ENCODE measurements around the gene RSPH1. TPM values are rescaled to one million over a fixed set of nuclear protein-coding genes. Genes with fewer than 3 reads are reported as not detected.

Gene RSPH1
- total RNA-seq, 4 donors from 2014 or later = 0.99 to 1.9 (median 1.9) TPM; not detected in 1

DNA sequence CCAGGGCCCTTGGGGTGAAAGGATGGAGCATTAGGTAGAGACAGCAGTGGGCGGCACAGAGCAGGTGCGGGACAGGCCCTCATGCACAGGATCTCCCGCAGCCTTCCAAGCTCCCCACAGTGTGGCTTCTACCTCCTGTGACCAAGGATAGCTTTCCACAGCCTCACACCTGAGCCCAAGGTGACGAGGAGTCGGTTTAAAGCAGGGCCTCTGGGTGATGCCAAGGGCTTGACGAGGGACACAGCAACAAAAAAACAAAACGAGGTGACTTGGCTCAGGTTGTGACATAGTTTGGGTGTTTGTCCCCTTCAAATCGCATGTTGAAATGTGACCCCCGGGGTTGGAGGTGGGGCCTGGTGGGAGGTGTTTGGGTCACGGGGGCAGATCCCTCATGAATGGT, 15.3 kb downstream of the RSPH1 start:
- no peak for ATAC-seq
- Histone ChIP-seq H3K36me3 (no peaks in the 10 kb centered on the region), H3K4me3 (no peak overlapping the region), H3K9me3 (no peaks in the 10 kb centered on the region), H3K27me3 (peaks cover 10% of the 10 kb centered on the region), H3K27ac (no peak overlapping the region), H3K4me1 (peaks cover 0 to 5% (median 0%) of the 10 kb centered on the region in 3 donors)
- WGBS, 2 donors (ENCODE audit: low coverage in 1 of 2) = 70 to 91% methylated on average over 2 to 10 of the region's 10 CpGs
- no peak for TF ChIP-seq EP300 (IDR thresholded peaks at IDR 0.05)

DNA sequence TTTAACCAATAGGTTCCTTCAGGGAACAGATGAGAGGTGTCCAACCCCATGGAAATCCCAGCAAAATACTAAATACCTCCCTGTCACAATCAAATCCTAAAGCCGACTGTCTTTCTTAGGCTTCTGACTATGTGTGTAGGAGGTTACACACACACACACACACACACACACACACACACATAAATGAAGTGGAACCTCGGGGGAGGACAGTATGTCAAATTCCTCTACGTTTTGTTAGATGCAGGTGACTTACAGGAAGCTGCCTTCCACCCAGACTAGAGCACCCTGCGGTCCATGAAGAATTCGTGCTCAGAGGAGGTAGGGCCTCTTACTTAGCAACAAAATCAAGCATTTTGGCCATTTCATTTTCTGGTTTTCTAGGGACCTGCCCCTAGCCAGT, 16.4 kb downstream of the RSPH1 start:
- TF ChIP-seq POLR2AphosphoS5 (IDR thresholded peaks at IDR 0.05) (no peak), EP300 (IDR thresholded peaks at IDR 0.05) (no peak), POLR2A (IDR thresholded peaks at IDR 0.05) (no peak)
- TF ChIP-seq, protein P1, sequence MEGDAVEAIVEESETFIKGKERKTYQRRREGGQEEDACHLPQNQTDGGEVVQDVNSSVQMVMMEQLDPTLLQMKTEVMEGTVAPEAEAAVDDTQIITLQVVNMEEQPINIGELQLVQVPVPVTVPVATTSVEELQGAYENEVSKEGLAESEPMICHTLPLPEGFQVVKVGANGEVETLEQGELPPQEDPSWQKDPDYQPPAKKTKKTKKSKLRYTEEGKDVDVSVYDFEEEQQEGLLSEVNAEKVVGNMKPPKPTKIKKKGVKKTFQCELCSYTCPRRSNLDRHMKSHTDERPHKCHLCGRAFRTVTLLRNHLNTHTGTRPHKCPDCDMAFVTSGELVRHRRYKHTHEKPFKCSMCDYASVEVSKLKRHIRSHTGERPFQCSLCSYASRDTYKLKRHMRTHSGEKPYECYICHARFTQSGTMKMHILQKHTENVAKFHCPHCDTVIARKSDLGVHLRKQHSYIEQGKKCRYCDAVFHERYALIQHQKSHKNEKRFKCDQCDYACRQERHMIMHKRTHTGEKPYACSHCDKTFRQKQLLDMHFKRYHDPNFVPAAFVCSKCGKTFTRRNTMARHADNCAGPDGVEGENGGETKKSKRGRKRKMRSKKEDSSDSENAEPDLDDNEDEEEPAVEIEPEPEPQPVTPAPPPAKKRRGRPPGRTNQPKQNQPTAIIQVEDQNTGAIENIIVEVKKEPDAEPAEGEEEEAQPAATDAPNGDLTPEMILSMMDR (IDR thresholded peaks at IDR 0.05) = no peak
- Histone ChIP-seq H3K27me3 (peaks cover 12% of the 10 kb centered on the region), H3K4me3 (no peak overlapping the region), H3K36me3 (no peaks in the 10 kb centered on the region), H3K9me3 (no peaks in the 10 kb centered on the region), H3K27ac (no peak overlapping the region), H3K4me1 (no peaks in the 10 kb centered on the region)
- no peak for ATAC-seq
- WGBS, 2 donors (ENCODE audit: low coverage in 1 of 2) = 77% methylated on average over 3 of the region's 5 CpGs; no CpG with 5 or more reads in 1 of the 2 donors

DNA sequence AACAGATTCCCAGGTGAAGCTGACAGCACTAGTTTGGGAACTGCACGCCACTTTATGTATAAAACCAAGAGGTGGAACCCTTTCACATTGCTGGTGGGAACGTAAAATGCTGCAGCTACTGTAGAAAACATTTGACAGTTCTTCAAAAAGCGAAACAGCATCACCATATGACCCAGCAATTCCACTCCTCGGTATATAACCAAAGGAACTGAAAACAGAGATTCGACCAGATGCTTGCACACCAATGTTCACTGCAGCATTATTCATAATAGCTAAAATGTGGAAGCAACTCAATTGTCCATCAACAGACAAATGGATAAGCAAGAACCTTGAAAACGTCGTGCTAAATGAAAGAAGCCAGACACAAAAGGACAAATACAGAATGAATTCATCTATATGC, 17.5 kb downstream of the RSPH1 start:
- ATAC-seq = no peak
- no peaks in the 10 kb centered on the region for H3K9me3 ChIP-seq
- H3K27me3 ChIP-seq = peaks cover 23% of the 10 kb centered on the region
- no peak overlapping the region for H3K4me3 ChIP-seq
- no peaks in the 10 kb centered on the region for H3K4me1 ChIP-seq
- no peak overlapping the region for H3K27ac ChIP-seq
- 55 to 58% methylated on average over 2 to 7 of the region's 7 CpGs for WGBS, 2 donors (ENCODE audit: low coverage in 1 of 2)
- TF ChIP-seq POLR2A (IDR thresholded peaks at IDR 0.05) (no peak), EP300 (IDR thresholded peaks at IDR 0.05) (no peak), POLR2AphosphoS5 (IDR thresholded peaks at IDR 0.05) (no peak)
- TF ChIP-seq, protein P1 (IDR thresholded peaks at IDR 0.05) = no peak
- H3K36me3 ChIP-seq = no peaks in the 10 kb centered on the region

DNA sequence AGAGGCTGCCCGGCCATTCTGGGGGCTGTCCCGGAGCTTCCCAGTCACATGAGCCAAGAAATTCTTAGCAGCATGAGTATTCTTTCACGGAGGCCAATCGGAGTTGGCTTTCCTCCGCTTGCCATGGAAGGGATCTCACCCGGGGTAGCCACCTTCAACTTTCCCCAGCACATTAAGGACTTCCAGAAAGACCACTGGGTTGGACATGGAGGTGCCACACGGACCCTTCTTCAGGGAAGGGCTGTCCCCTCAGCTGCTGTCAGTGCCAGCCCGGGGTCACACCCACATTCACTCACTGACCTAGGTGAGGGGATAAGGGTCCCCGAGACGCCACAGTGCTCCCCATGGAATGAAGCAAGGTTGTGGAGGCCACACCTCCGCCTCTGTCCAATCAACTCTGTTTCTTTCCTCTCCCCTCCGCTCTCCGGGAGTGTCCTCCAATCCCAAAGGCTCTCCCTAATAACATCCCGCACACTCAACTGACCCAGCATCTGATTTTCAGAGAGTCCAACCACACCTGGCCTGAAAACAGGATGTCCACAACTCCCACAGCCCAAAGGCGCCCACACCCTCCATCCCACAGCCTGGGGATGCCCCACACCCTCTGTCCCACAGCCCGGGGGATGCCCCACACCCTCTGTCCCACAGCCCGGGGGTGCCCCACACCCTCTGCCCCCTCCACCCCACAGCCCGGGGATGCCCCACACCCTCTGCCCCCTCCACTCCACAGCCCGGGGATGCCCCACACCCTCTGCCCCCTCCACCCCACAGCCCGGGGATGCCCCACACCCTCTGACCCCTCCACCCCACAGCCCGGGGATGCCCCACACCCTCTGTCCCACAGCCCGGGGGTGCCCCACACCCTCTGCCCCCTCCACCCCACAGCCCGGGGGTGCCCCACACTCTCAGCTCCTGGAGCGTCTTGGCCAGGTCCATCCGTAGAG, 19.4 kb downstream of the RSPH1 start:
- Histone ChIP-seq H3K27ac (no peak overlapping the region), H3K4me1 (no peaks in the 10 kb centered on the region), H3K27me3 (peaks cover 27% of the 10 kb centered on the region), H3K4me3 (no peak overlapping the region), H3K9me3 (no peaks in the 10 kb centered on the region), H3K36me3 (no peaks in the 10 kb centered on the region)
- WGBS, 2 donors (ENCODE audit: low coverage in 1 of 2) = 81 to 90% methylated on average over 2 to 5 of the region's 25 CpGs
- no peak for ATAC-seq
- TF ChIP-seq POLR2AphosphoS5 (IDR thresholded peaks at IDR 0.05) (no peak), EP300 (IDR thresholded peaks at IDR 0.05) (no peak), POLR2A (IDR thresholded peaks at IDR 0.05) (no peak)
- TF ChIP-seq, protein P1 (IDR thresholded peaks at IDR 0.05) = no peak

DNA sequence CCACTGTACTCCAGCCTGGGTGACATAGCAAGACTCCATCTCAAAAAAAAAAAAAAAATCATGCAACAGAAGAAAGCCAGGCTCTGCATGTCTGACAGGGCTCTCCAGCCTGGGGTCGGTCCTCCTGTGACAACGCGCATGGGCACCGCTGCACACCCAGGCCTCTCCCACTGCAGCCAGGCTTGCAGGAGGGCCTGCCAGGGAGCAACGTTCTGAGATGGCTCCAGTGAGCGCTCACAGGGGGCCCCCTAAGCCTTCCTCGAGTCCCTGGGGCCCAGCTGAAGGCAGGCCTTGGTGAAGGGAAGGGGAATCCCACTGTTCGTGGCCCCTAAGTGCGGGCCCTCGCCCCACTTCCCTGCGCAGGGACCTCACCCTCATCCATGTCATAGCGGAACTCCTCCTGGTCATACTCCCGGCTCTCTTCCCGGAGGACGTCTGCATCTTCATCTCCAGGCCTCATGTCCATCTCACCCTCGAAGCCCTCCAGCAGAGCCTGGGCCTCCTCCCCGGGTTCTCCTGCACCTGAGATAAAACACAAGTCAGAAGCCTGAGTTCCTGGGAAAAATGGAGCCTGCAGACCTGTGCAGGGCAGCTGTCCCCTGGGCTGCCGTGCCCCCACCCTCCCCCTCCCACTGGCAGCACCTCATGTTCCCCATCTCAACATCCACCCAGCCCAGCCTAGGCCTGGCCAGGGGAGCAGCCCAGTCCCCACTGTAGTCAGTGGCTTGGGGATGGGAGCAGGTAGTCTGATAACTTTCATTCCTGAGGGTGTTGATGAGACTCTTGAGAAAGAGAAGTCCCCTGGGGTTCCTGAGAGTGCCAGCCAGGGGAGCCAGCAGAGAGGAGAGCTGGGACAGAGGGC, 20.3 kb downstream of the RSPH1 start:
- ATAC-seq = no peak
- H3K27ac ChIP-seq = no peak overlapping the region
- peaks cover 27% of the 10 kb centered on the region for H3K27me3 ChIP-seq
- TF ChIP-seq POLR2AphosphoS5 (IDR thresholded peaks at IDR 0.05) (no peak), POLR2A (IDR thresholded peaks at IDR 0.05) (no peak), EP300 (IDR thresholded peaks at IDR 0.05) (no peak)
- TF ChIP-seq, protein P1 (IDR thresholded peaks at IDR 0.05) = no peak
- no peak overlapping the region for H3K4me3 ChIP-seq
- H3K36me3 ChIP-seq = no peaks in the 10 kb centered on the region
- no peaks in the 10 kb centered on the region for H3K9me3 ChIP-seq
- H3K4me1 ChIP-seq = no peaks in the 10 kb centered on the region
- WGBS, 2 donors (ENCODE audit: low coverage in 1 of 2) = 84% methylated on average over 4 to 13 of the region's 18 CpGs

Data from gastroesophageal sphincter (tissue), 4 donors.